Type B pancreatic cell (in vitro differentiated cells): ENCODE data around the gene FCHO1. TPM values are rescaled to one million over a fixed set of nuclear protein-coding genes. Genes with fewer than 3 reads are reported as not detected.

ENCODE experiments used
- DNase-seq: peaks from one replicate; pipeline ENCODE4 v3.0.0; 2021; ENCODE audit warnings: mixed read lengths; ENCODE audit not compliant: unreplicated experiment; ENCODE audit errors: extremely low spot score
- H3K27ac Mint-ChIP-seq: 2 replicates; pipeline ENCODE4 v1.8.0; 2021; ENCODE audit warnings: mild to moderate bottlenecking, mixed read lengths
- H3K27me3 Mint-ChIP-seq: 2 replicates; pipeline ENCODE4 v1.8.0; 2021; ENCODE audit warnings: mixed read lengths
- H3K36me3 Mint-ChIP-seq: 2 replicates; pipeline ENCODE4 v1.8.0; 2021; ENCODE audit warnings: mixed read lengths
- H3K4me1 Mint-ChIP-seq: one replicate; pipeline ENCODE4 v1.8.0; 2021; ENCODE audit warnings: mixed read lengths; ENCODE audit not compliant: unreplicated experiment
- H3K4me3 Mint-ChIP-seq: 2 replicates; pipeline ENCODE4 v1.8.0; 2021; ENCODE audit warnings: mild to moderate bottlenecking, mixed read lengths
- H3K9me3 Mint-ChIP-seq: 2 replicates; pipeline ENCODE4 v1.8.0; 2021; ENCODE audit warnings: mixed read lengths
- total RNA-seq: library from RNA; stranded (reverse); gene quantifications from 2 replicates; pipeline ENCODE4 v1.2.1, GENCODE V29; 2021; ENCODE audit warnings: low replicate concordance
- TF ChIP-seq, protein P1 (sequence below): fragments of 200-600 bp; sonication (generic); conservative IDR thresholded peaks from 2 replicates; pipeline ENCODE4 v1.5.0; 2021; ENCODE audit warnings: antibody characterized with exemption, mild to moderate bottlenecking

Gene FCHO1
- total RNA-seq, 1 donor from 2014 or later = 4.4 TPM

DNA sequence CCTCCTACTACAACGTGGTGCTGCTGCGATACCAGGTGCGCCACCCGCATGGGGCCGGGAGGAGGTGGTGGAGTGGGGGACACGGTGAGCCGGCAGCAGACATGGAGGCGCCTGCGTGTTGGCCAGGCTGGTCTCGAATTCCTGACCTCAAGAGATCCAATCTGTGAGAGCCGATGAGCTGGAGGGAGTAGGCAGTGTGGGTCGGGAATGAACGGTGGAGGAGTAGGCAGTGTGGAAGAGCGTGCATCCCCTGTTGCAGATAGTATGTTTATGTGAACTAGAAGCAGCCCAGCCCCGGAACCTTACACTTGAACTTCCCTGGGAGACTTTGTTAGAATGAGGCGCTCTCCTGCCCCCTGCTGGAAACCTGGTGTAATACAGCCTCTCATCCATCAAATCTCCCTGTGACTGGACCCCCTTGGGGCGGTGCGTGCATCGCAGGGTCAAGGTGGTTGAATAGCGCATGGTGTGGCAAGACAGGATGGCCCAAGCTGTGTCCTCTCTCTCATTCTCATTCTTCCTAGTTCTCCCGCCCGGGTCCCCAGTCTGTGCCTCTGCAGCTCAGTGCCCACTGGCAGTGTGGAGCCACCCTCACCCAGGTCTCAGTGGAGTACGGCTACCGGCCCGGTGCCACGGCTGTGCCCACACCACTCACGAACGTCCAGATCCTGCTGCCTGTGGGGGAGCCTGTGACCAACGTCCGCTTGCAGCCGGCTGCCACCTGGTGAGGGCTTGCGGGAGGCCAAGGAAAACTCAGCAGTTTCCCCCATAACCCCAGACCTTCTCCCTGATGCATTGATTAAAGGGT, 33.1 kb downstream of the FCHO1 start:
- peak; percentile 75 for DNase-seq
- H3K36me3 Mint-ChIP-seq = no peaks in the 10 kb centered on the region
- no peak overlapping the region for H3K4me3 Mint-ChIP-seq
- peak overlapping the region; percentile 34 for H3K27ac Mint-ChIP-seq
- peaks cover 3% of the 10 kb centered on the region for H3K27me3 Mint-ChIP-seq
- H3K9me3 Mint-ChIP-seq = no peaks in the 10 kb centered on the region
- peaks cover 6% of the 10 kb centered on the region for H3K4me1 Mint-ChIP-seq
- TF ChIP-seq, protein P1, sequence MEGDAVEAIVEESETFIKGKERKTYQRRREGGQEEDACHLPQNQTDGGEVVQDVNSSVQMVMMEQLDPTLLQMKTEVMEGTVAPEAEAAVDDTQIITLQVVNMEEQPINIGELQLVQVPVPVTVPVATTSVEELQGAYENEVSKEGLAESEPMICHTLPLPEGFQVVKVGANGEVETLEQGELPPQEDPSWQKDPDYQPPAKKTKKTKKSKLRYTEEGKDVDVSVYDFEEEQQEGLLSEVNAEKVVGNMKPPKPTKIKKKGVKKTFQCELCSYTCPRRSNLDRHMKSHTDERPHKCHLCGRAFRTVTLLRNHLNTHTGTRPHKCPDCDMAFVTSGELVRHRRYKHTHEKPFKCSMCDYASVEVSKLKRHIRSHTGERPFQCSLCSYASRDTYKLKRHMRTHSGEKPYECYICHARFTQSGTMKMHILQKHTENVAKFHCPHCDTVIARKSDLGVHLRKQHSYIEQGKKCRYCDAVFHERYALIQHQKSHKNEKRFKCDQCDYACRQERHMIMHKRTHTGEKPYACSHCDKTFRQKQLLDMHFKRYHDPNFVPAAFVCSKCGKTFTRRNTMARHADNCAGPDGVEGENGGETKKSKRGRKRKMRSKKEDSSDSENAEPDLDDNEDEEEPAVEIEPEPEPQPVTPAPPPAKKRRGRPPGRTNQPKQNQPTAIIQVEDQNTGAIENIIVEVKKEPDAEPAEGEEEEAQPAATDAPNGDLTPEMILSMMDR = peak; percentile 88

DNA sequence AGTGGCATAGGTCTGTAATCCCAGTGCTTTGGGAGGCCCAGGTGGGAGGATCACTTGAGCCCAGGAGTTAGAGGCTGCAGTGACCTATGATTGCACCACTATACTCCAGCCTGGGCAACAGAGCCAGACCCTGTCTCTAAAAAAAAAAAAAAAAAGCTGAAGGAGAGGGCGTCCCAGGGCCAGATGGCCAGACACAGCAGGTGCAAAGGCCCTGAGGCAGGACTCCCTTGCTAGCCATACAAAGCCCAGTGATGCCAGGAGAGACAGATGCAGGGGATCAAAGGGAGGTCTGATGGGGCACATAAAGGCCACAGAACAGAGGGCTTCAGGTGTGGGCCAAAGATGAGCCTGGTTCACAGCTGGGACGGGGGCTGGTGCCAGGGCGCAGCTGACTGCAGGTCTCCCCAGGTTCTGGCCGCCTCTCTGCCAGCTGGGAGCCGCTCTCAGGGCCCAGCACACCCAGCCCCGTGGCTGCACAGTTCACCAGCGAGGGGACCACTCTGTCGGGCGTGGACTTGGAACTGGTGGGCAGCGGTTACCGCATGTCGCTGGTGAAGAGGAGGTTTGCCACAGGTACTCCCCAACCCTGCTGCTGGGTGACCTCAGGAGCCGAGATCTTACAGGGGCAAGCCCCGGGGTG, 36.1 kb downstream of the FCHO1 start:
- Mint-ChIP-seq H3K36me3 (no peaks in the 10 kb centered on the region), H3K9me3 (no peaks in the 10 kb centered on the region), H3K27me3 (peaks cover 8% of the 10 kb centered on the region), H3K27ac (no peak overlapping the region), H3K4me1 (peaks cover 12% of the 10 kb centered on the region), H3K4me3 (no peak overlapping the region)
- no peak for DNase-seq
- TF ChIP-seq, protein P1 = no peak

DNA sequence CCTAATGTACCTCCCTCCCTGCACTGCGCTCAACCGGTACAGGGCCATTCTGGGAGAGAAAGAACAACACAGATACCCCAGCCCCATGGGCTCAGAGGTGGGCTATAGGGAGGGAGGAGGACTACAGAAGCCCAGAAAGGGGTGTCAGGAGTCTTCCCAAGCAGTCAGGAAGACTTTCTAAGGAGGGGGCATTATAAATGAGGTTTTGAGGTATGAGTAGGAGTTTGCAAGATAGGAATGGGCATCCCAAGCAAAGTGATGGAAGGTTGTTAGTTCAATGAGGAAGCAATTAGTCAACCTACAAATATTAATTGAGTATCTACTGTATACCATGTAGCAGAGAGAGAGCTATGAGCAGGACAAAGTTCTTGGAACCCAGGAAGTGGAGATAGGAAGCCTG, 37.4 kb downstream of the FCHO1 start:
- H3K27ac Mint-ChIP-seq = peak overlapping the region; percentile 59

DNA sequence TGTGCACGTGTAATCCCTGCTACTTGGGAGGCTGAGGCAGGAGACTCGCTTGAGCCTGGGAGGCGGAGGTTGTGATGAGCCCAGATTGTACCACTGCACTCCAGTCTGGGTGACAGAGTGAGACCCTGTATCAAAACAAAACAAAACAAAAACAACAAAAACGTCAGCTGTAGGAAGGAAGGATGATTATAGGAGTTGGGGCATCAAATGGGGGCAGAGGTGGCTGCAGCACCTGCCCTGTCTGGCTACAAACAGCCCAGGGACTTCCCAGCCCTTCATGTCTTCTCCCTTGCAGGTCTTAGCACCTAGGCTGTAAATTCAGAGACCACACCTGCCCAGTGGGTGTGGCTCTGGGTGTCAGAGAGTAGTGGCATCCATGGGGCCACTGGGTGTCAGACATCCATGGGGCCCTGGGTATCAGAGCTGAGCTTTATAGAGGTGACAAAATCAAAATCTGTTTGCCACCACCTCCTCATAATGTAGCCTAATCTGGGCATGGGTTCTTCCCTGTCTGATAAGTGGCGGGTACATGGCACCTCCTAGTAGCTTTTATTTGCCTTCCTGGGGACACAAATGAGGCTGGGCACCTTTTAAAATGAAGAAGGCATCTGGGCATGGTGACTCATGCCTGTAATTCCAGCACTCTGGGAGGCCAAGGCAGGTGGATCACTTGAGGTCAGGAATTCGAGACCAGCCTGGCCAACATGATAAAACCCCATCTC, 38.9 kb downstream of the FCHO1 start:
- Mint-ChIP-seq H3K27ac (peak overlapping the region; percentile 97), H3K4me3 (no peak overlapping the region), H3K27me3 (peaks cover 26% of the 10 kb centered on the region), H3K4me1 (peaks cover 7% of the 10 kb centered on the region), H3K9me3 (no peaks in the 10 kb centered on the region), H3K36me3 (no peaks in the 10 kb centered on the region)
- no peak for DNase-seq
- TF ChIP-seq, protein P1 = no peak

More for the DNA sequence above, 37.4 kb downstream of the FCHO1 start:
- TF ChIP-seq, protein P1 = no peak
- Mint-ChIP-seq H3K4me3 (no peak overlapping the region), H3K9me3 (no peaks in the 10 kb centered on the region), H3K27me3 (peaks cover 11% of the 10 kb centered on the region), H3K4me1 (peaks cover 12% of the 10 kb centered on the region), H3K36me3 (no peaks in the 10 kb centered on the region)
- no peak for DNase-seq

DNA sequence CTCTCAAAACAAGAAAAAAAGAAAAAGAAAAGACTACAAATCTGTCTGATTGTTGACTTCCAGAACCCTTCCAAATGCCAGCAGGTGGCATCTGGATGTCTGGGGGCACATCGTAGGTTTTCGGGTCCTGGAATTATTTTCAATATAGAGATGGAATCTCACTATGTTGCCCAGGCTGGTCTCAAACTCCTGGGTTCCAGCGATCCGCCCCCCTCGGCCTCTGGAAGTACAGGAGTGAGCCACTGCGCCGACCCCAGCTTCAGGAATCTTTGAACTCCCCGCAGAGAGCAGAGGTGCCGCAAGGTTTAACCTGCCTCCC, 43.1 kb downstream of the FCHO1 start:
- Mint-ChIP-seq H3K4me1 (peaks cover 7% of the 10 kb centered on the region), H3K27me3 (peaks cover 43% of the 10 kb centered on the region), H3K36me3 (no peaks in the 10 kb centered on the region), H3K27ac (peak overlapping the region; percentile 43), H3K9me3 (no peaks in the 10 kb centered on the region), H3K4me3 (peak overlapping the region; percentile 74)
- TF ChIP-seq, protein P1 = no peak
- no peak for DNase-seq
